Hematopoietic multipotent progenitor cell treated with erythropoietin and hydrocortisone succinate and interleukin-3 and kit ligand, for 17 days (in vitro differentiated cells): ENCODE results near the gene MTMR12.

Experiments used
- DNase-seq: peaks from one replicate; pipeline ENCODE4 v3.0.0-alpha.2; 2015; ENCODE audit warnings: low spot score

MTMR12 gene, protein sequence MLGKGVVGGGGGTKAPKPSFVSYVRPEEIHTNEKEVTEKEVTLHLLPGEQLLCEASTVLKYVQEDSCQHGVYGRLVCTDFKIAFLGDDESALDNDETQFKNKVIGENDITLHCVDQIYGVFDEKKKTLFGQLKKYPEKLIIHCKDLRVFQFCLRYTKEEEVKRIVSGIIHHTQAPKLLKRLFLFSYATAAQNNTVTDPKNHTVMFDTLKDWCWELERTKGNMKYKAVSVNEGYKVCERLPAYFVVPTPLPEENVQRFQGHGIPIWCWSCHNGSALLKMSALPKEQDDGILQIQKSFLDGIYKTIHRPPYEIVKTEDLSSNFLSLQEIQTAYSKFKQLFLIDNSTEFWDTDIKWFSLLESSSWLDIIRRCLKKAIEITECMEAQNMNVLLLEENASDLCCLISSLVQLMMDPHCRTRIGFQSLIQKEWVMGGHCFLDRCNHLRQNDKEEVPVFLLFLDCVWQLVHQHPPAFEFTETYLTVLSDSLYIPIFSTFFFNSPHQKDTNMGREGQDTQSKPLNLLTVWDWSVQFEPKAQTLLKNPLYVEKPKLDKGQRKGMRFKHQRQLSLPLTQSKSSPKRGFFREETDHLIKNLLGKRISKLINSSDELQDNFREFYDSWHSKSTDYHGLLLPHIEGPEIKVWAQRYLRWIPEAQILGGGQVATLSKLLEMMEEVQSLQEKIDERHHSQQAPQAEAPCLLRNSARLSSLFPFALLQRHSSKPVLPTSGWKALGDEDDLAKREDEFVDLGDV

DNA sequence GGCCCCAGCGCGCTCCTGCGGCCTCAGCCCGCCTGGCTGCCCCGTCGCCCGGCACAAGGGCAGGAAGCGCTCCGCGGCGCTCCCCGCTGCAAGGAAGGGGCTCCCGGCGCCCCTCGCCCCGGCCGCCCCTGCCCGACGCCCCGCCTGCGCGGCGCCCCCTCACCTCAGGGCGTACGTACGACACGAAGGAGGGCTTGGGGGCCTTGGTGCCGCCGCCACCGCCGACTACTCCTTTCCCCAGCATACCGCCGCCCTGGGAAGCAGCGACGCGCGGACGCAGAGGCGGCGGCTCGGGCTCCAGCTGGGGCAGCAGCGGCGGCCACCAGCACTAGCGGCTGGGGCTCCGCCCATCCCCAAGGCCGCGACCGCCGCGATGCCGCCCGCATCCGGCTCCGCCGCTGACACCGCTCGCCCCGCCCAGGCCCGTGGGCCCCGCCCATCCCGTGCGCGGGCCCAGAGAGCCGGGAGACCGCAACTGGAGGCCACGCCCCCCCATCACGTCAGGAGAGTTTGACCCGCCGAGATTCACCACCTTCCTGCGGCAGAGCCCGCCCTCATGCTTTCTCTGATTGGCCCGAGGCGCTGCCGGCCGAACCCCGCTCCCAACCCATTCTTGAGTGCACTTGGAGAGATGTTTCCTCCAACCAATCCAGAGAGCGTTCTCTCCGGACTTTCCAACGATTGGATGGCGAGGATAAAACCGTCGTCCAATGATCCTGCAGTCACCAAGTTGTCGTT is at the start of gene MTMR12:
TSS of gene MTMR12 (minus strand) at position 345 of the 738 bp plus-strand sequence. CDS start at position 244, 101 bp downstream.
- peak; percentile 99 for DNase-seq

DNA sequence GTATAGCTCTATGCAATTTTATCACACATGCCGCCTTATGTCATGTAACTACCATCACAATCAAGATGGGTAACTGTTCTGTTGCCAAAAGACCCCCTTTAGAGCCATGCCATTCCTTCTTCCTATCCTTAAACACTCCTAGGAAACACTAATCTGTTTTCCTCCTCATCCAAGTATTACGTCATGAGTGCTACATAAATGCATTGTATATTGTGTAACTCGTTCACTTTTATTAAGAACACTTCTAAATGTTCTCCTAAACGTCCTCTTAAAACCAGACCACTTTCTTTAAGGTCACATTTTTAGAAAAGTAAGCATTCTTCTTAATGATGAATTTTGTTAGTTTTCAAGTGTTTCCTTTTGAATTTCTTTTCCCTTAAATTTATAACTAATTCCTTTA is 49.8 kb upstream of the MTMR12 start:
- no peak for DNase-seq

DNA sequence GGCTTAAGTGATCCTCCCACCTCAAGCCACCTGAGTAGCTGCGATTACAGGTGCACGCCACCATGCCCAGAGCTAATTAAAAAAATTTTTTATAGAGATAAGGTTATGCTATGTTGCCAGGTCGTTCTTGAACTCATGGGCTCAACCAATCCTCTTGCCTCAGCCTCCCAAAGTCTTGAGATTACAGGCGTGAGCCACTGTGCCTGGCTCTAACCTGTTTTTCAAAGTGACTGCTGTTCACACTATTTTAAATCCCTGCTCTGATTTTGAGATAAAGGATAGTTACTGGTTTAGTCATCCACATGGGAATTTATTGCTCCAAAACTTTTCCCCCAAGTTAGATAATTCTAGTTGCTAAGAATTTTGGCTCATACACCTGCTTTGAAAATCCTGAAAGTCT is 48.2 kb upstream of the MTMR12 start:
- no peak for DNase-seq

DNA sequence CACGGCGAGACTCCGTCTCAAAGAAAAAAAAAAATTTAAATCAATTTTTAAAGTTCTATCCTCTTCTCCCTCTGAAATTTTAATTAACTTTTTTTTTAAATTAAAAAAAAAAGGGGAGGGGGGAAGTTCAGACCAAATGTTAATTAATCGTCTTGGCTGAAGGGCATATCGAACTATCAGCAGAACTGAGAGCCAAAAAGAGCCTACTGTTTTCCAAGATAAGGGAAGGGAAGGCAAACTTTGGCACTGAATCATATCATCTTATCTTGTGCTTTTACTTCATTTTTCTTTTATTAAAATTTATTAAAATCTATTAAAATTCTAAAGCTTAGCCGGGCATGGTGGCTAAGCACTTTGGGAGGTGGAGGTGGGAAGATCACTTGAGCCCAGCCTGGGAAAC is 45.9 kb upstream of the MTMR12 start:
- no peak for DNase-seq

DNA sequence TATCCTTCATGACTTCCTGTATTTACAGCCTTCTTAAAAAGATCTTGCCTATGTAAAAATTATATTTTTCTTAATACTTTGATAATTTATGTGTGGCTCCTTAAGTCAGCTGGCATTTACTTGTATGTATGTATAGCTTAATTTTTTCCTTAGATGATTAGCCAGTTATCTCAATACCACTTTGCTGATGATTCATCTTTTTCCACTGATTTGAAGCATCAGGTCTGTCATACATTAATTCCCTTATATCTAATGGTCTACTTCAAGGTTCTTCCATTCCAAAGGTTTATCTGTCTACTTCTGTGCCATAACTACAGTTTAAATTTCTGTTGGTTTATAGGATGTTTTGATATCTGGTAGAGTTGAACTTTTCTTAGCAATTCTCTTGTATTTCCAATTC is 44.9 kb upstream of the MTMR12 start:
- no peak for DNase-seq

DNA sequence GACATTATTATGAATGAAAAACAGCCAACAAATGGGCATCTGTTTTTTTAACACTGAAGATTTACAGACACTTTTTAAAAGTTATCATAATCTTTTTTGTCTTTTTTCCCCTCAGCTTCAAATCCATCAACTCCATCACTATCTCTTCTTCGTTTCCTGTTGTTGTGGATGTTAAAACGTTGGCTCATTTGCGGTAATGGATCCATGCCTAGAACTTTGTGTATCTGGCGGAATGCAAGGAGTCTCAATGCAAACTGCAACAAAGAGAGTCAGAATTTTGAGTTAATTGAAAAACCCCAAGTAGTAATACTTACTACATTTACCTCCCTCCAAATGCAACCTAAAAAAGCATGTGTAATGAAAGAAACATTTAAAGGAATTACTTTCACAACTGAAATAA is 42.9 kb upstream of the MTMR12 start:
- no peak for DNase-seq

DNA sequence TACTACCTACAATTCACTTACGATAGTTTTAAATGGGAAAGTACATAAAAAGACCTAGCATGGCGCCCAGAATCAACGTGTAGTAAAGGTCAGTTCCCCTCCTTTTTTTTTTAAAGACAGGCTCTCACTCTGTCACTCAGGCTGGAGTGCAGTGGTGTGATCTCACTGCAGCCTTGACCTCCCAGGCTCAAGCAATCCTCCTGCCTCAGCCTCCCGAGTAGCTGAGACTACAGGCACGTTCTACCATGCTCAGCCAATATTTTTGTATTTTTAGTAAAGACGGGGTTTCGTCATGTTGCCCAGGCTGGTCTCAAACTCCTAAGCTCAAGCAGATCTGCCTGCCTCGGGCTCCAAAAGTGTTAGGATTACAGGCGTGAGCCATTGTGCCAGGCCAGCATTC is 40.7 kb upstream of the MTMR12 start:
- DNase-seq: no peak

DNA sequence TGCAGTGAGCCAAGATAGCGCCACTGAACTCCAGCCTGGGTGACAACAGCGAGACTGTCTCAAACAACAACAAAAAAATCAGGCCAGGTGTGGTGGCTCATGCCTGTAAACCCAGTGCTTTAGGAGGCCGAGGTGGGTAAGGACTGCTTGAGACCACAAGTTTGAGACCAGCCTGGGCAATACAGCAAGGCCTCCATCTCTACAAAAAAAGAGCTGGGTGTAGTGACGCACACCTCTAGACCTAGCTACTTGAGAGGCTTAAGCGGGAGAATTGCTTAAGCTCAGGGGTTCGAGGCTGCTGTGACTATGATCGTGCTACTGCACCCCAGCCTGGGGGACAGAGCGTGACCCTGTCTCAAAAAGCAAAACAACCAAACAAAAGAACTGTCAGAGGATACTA is 39.9 kb upstream of the MTMR12 start:
- DNase-seq: no peak

DNA sequence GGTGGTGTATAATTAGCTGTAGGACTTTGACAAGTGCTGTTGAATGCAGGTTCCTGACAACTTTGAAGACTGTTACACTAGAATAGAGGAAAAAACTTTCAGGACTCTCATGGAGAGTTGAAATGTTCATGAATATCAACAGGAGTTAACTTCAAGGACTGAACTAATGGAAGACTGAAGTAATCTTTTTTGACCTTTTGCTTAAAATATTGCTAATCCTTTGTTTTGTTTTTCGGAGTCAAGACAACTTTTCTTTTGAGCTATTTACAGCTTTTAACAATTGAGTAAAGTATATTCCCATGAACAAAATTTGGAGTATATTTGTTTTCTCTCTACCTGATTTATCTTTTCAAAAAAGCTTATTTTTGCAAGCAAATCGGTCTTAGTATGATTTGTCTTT is 34.1 kb upstream of the MTMR12 start:
- DNase-seq: no peak

DNA sequence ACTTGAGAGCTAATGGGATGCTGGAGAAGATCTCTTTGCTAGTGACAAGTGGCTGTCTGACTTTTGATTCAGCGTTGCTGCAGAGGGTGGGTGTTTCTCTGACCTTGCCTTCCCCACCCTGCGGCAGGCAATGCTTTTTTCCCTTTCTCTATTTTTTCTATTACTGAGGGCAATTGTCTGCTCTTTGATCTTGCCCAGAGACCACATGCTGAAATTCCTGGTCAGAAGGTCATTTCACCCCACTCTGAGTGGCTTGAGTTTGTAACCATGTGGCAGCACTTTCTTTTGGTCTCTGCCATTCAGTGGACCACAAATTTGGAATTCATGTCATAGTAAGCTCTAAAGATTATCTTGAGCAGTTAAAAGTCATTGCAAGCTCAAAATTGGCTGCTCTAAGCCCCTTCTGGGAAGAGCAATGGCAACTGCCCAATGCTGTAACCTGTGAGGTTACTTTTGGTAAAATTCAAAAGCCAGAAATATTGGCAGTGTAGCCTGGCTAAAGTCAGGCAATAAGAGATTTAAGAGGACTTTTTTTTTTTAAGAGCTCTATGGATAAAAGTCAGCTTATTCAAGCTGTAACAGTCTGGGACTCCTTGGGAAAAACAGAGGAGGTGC is 30.4 kb upstream of the MTMR12 start:
- no peak for DNase-seq

DNA sequence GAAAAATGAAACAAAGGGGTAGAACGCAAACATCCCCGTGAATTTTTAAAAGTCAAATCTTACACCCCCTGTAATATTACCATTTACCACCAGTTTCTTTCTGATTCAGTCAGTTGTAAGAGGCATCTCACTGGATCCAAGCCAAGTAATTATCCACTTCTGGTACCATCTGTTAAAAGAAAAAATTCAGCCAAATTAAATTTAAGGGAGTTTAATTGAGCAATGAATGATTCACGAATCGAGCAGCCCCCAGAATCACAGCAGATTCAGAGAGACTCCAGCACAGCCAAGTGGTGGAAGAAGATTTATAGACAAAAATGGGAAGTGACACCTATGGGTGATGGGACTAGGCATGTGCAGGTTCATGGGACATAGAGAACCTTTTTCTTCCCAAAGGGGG is 29.9 kb upstream of the MTMR12 start:
- no peak for DNase-seq

DNA sequence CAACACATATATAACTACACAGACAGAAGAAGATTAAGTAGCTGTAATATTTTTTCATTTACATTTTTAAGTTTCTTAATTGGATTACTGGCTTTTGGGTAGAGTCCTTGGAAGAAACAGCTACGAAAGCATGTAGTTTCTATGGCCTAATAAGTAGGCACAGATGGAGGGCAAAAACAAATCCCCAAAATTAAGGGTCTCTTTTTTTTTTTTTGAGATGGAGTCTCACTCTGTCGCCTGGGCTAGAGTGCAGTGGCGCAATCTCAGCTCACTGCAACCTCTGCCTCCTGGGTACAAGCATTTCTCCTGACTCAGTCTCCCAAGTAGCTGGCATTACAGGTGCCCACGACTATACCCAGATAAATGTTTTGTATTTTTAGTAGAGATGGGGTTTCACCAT is 27.1 kb upstream of the MTMR12 start:
- no peak for DNase-seq

DNA sequence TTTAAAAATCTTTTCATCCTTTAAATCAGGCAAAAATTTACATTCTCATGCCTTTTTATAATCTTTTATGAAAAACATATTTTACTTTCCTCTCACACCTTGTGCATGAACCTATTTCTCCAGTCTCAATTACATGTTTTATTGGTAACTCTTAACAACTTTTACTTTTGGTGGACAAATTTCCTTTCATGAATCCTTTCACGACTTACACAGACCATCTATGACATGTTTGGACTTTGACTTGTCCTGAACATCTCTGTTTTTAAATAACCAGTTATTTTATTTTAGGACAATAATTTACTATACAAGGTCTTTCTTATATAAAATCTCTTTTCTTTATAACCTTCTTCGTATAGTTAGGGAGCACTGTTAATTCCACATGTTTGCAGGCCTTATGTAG is 26.5 kb upstream of the MTMR12 start:
- DNase-seq: no peak

DNA sequence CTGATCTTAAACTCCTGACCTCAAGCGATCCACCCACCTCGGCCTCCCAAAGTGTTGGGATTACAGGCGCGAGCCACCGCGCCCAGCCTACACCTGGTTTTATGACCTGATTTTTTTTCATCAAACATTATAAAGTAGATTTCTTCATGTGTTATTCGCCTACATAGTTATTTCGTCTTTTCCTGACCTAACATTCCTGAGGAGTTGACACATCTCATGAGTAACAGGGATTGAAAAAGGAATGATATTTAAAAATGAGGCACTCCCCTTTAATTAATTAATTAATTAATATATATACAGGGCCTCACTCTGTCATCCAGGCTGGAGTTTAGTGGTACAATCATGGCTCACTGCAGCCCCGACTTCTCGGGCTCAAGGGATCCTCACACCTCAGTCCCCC is 20.2 kb upstream of the MTMR12 start:
- DNase-seq: no peak

DNA sequence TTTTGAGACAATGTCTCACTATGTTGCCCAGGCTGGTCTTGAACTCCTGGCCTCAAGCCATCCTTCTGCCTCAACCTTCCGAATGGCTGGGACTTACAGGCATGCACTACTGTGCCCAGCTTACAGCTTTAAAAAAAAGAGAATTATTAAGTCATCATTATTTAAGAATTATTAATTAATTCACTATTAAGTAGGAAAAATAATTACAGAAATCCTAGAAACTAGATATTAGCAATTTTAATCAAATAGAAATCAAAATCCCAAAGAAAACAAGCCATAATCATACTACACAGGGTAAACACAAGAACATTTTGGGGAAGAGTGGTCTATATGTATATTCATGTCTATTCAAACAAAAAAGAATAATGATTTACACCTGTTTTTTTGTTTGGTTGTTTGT is 19.6 kb upstream of the MTMR12 start:
- no peak for DNase-seq

DNA sequence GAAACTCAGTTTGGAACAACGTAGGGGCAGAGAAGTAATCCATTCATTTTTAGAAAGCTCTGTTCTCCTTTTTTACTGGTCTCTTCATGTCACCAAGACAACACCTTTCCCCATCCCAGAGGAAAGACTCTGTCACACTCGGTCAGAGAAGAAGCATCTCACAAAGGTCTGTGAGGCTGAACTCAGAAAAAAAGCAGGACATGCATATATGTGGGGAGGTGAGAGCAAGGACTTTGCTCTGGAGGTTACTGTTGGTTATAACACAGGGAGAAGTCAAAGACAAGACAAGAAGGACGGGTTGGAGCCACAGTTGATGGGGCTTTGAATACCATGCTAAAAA is 19.2 kb upstream of the MTMR12 start:
- no peak for DNase-seq

DNA sequence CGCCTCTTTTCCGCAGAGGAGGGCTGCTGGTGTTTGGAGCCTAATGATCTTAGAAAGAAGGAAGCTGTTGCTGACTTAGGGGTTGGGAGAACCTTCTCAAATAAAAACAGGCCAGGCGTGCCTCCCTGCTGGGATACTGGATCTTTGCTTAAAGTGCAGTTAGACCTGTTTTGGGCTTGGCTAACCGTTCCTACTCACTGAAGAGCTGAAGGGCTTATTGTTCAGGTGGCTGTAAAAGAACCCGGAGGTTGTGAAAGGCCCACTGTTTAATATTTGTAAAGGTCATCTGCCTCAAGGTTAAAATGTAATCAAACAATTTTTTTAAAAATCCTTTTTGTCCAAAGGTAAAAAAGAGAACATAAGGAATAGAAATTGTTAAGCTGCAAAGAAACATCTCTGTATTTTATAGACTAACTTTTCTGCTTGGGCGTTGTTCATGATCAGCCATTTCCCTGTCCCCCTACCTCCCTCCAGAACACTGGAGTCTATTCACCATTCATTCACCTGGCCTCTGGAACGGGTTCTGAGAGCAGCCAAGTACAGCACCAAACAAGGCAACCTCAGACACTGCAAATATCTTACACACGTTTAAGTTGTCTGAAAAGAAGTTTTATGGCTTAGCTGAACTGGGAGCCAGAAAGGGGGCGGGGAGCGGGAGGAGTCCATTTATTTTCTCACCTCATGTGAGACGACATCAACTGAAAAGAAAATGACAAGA is 18.6 kb upstream of the MTMR12 start:
- DNase-seq: no peak

DNA sequence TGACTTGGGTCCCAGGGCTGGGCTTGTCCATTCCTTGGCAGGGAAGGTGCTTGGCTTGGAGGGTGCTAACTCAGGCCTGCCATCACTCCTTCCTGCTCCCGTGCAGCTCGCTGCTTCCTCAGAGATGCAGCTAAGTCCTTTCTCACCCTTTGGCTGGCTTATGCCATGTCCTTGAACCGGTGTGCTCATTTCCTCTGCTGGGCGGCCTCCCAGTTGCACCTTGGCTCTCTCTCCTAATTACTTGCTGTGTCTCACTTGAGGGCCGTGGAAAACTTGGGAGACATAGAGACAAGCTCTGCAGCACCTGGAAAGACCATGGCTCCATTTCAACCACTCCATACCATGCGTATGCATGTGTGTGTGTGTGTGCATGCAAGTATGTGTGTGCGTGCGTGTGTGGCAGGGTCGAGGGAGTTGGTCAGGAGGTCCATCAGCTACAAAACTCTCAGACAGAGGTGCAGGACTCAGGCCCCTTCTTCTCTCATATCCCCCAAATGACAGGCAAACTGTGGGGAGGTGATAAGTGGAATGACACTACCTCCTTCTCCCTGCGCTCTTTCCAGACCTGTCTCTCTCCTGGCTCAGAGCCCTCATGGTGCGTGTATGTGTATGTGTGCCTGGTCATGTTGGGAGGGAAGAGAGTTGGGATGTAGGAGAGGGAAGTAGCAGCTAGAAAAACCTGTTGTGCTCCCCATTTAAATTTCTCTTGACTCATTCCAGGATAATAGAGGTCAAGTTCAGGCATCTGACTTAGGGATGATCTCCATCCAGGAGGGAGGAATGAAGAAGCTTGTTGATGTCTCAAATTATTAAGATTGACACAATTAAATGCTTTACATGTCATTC is 17.6 kb upstream of the MTMR12 start:
- no peak for DNase-seq

DNA sequence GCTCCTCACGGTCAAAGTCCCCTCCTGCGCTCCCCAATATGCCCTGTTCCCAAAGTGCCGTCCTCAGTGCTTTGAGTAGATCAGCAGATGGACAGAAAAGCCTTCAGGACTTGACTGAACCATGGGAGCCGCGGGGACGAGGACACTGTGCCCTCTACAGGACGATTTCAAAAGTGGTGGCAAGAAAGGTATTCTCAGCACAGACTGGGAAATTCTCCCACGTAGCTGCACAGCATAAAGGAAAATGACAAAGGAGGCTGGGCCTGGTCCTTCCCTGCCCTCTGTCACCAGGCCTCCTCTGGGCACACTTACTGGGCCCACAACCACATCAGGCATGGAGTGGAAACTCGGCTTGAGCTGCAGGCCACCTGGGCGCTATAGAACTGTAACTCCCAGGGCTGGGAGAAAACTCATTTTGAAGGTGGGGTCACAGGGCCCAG is 16.7 kb upstream of the MTMR12 start:
- DNase-seq: peak; percentile 70

DNA sequence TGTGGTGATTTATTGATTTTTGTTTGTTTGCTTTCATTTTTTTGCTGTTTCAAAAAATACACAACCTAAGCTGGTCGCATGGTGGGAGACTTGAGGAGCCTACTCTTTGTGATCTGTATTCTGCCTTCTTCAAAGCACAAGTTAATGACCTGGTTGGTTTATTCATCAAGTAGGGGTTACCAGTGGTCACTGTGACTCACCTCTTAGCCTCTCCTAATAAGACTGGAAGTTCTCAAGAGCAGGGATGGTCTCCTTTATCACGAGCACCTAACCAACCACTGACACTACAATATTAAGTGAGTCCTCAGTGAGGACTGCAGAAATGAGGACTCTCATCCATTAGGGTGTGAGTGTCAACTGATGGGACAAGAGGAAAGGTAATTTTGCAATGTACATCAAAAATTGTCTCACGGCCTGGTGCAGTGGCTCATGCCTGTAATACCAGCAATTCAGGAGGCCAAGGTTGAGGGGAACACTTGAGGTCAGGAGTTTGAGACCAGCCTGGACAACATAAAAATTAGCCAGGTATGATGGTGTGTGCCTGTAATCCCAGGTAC is 13.6 kb upstream of the MTMR12 start:
- no peak for DNase-seq

DNA sequence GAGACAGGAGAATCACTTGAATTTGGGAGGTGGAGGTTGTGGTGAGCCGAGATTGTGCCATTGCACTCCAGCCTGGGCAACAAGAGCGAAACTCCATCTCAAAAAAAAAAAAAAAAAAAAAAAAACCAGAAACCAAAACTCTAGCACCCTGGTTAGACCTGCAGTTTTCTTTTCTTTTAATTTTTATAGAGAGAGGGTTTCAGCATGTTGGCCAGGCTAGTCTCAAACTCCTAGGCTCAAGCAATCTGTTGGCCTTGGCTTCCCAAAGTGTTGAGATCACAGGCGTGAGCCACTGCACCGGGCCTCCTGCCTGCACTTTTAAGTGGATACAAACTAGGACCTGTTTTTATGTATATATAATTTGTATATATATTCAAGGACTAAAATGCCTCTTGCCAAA is 12.9 kb upstream of the MTMR12 start:
- no peak for DNase-seq
